Measurements from ENCODE around the gene DLX4. TPM values are rescaled to one million over a fixed set of nuclear protein-coding genes. Genes with fewer than 3 reads are reported as not detected.

The DLX4 gene
- total and polyA plus RNA-seq, 12 donors: 0.10 to 0.96 (median 0.27) TPM; not detected in 3

GRCh38 chr17:49952912-49953497 is 16.0 kb upstream of the DLX4 start:
- Histone ChIP-seq H3K9me3 (replicated peaks in 1 of 3) (no peaks in the 10 kb centered on the region), H3K27me3 (no peaks in the 10 kb centered on the region), H3K4me1 (replicated peaks in 1 of 2) (peaks cover 9 to 23% of the 10 kb centered on the region in 2 donors), H3K36me3 (replicated peaks in 1 of 2) (no peaks in the 10 kb centered on the region), H3K27ac (peak overlapping the region in 2 of 5 donors; percentile 74), H3K4me3 (no peak overlapping the region)
- intact Hi-C loops (cut with DNase I): no loop called here
- TF ChIP-seq CTCF (IDR thresholded peaks at IDR 0.05): no peak
- no peak for TF ChIP-seq POLR2A (IDR thresholded peaks at IDR 0.05)
- WGBS, 4 donors: 31 to 48% (median 43%) methylated on average over 6 to 8 of the region's 8 CpGs
- peak; percentile 43 to 68 (median 59) for DNase-seq

GRCh38 chr17:49955157-49955556 is 13.8 kb upstream of the DLX4 start:
- 57 to 91% (median 83%) methylated on average over 1 of the region's 1 CpG for WGBS, 4 donors
- H3K36me3 ChIP-seq (replicated peaks in 1 of 2): no peaks in the 10 kb centered on the region
- no peak for DNase-seq
- intact Hi-C loops (cut with DNase I): loop anchor here in 1 of 2 donors (5.0 kb wide), 1 partner anchor 37 kb away; no protein-coding TSS in a partner anchor
- H3K27ac ChIP-seq: no peak overlapping the region
- no peaks in the 10 kb centered on the region for H3K27me3 ChIP-seq
- TF ChIP-seq CTCF (IDR thresholded peaks at IDR 0.05) (no peak), POLR2A (IDR thresholded peaks at IDR 0.05) (no peak)
- no peaks in the 10 kb centered on the region for H3K9me3 ChIP-seq (replicated peaks in 1 of 3)
- no peak overlapping the region for H3K4me3 ChIP-seq
- H3K4me1 ChIP-seq (replicated peaks in 1 of 2): peaks cover 9 to 23% of the 10 kb centered on the region in 2 donors

- Histone ChIP-seq H3K27me3 (peaks cover 7% of the 10 kb centered on the region), H3K4me1 (replicated peaks in 1 of 2) (peaks cover 5 to 15% of the 10 kb centered on the region in 2 donors), H3K4me3 (no peak overlapping the region), H3K27ac (no peak overlapping the region), H3K9me3 (replicated peaks in 1 of 3) (no peaks in the 10 kb centered on the region), H3K36me3 (replicated peaks in 1 of 2) (no peaks in the 10 kb centered on the region)
- no peak for DNase-seq
- WGBS, 4 donors: 51 to 82% (median 62%) methylated on average over 3 to 4 of the region's 4 CpGs
- intact Hi-C loops (cut with DNase I): loop anchor here in 1 of 2 donors (5.0 kb wide), 1 partner anchor 36 kb away; no protein-coding TSS in a partner anchor
- TF ChIP-seq CTCF (IDR thresholded peaks at IDR 0.05) (no peak), POLR2A (IDR thresholded peaks at IDR 0.05) (no peak)
Measured at GRCh38 chr17:49956780-49957179, 12.2 kb upstream of the DLX4 start.

GRCh38 chr17:49957350-49957749 is 11.6 kb upstream of the DLX4 start:
- Histone ChIP-seq H3K4me1 (replicated peaks in 1 of 2) (peaks cover 0 to 10% of the 10 kb centered on the region in 2 donors), H3K9me3 (replicated peaks in 1 of 3) (no peaks in the 10 kb centered on the region), H3K27ac (no peak overlapping the region), H3K27me3 (peaks cover 11% of the 10 kb centered on the region), H3K4me3 (no peak overlapping the region), H3K36me3 (replicated peaks in 1 of 2) (no peaks in the 10 kb centered on the region)
- 82 to 94% (median 91%) methylated on average over 3 of the region's 3 CpGs for WGBS, 4 donors
- no peak for DNase-seq
- intact Hi-C loops (cut with DNase I): loop anchor here in 1 of 2 donors (5.0 kb wide), 1 partner anchor 35 kb away; no protein-coding TSS in a partner anchor
- TF ChIP-seq POLR2A (IDR thresholded peaks at IDR 0.05) (no peak), CTCF (IDR thresholded peaks at IDR 0.05) (no peak)

Measured in adrenal gland (tissue), 12 donors.